Esophagus muscularis mucosa (tissue), 4 donors: ENCODE results near the gene USF2. TPM values are rescaled to one million over a fixed set of nuclear protein-coding genes. Genes with fewer than 3 reads are reported as not detected.

Experiments
- DNase-seq: peaks from one replicate; pipeline ENCODE4 v3.0.0-alpha.2; 2017; ENCODE audit errors: extremely low spot score
- H3K27ac ChIP-seq, 4 donors: fragments of 200-600 bp; sonication (generic); replicated peaks in 1 of 4; 1 replicate in 3 of 4; 2 replicates in 1 of 4; pipeline ENCODE4 v1.5.1; 2016 to 2019; ENCODE audit warnings: mild to moderate bottlenecking in 1 of 4
- H3K27me3 ChIP-seq, 4 donors: fragments of 200-600 bp; sonication (generic); one replicate each; pipeline versions ENCODE4 v1.5.1 to v1.6.0; 2016 to 2019
- H3K36me3 ChIP-seq, 4 donors: fragments of 200-600 bp; sonication (generic); one replicate each; pipeline ENCODE4 v1.5.1; 2016 to 2019
- H3K4me1 ChIP-seq, 4 donors: fragments of 200-600 bp; sonication (generic); one replicate each; pipeline ENCODE4 v1.5.1; 2016 to 2019
- H3K4me3 ChIP-seq, 4 donors: fragments of 200-600 bp; sonication (generic); 1 replicate in 2 of 4; 2 replicates in 2 of 4; pipeline ENCODE4 v1.5.1; 2016 to 2019; ENCODE audit warnings: mild to moderate bottlenecking in 4 of 4, moderate library complexity in 1 of 4
- H3K9me3 ChIP-seq, 4 donors: fragments of 200-600 bp; sonication (generic); 1 replicate in 3 of 4; 2 replicates in 1 of 4; pipeline ENCODE4 v1.5.1; 2016 to 2019
- CTCF ChIP-seq, 3 experiments: fragments of 200-600 bp in 2 of 3; fragments of 450-650 bp in 1 of 3; sonication (generic) in 2 of 3; IDR thresholded peaks; one replicate each; pipeline ENCODE4 v1.5.1; 2017 to 2019; ENCODE audit warnings: antibody characterized with exemption in 3 of 3, mild to moderate bottlenecking in 2 of 3, moderate library complexity in 1 of 3
- EP300 ChIP-seq: sonication (generic); formaldehyde crosslinking; IDR thresholded peaks from one replicate; pipeline ENCODE4 v1.6.1; 2017; ENCODE audit warnings: antibody characterized with exemption
- POLR2A ChIP-seq: fragments of 450-650 bp; IDR thresholded peaks from one replicate; pipeline ENCODE4 v1.6.1; 2017; ENCODE audit warnings: antibody characterized with exemption, moderate library complexity, mild to moderate bottlenecking, low read depth
- POLR2AphosphoS5 ChIP-seq, 2 donors: sonication (generic); formaldehyde crosslinking; IDR thresholded peaks; one replicate each; pipeline ENCODE4 v1.6.1; 2017; ENCODE audit warnings: antibody characterized with exemption in 2 of 2
- WGBS: methylation state at CpG from one replicate; pipeline ENCODE4 v1.1.5; 2018; 5-methylcytosine and 5-hydroxymethylcytosine counted together
- intact Hi-C: fragments of 100-400 bp; cut with DNase I; formaldehyde crosslinking; loops from one replicate; pipeline ENCODE4 v1.15.1; 2023
- total RNA-seq, 4 donors: library from RNA; depleted of rRNA; stranded (reverse); fragments of >200 nt; gene quantifications; one replicate each; pipeline versions ENCODE4 v1.1.0 to v1.2.1, GENCODE V29; 2016

The USF2 gene
- total RNA-seq, 4 donors from 2014 or later = 111 to 122 (median 116) TPM

GRCh38 chr19:35270381-35270811, 1.6 kb downstream of the USF2 start:
- intact Hi-C loops = loop anchor here (5.0 kb wide), 1 partner anchor 227 kb away; no protein-coding TSS in a partner anchor
- peaks cover 25 to 40% (median 34%) of the 10 kb centered on the region in 4 donors for H3K4me1 ChIP-seq
- TF ChIP-seq POLR2AphosphoS5 (IDR thresholded peaks at IDR 0.05) = no peak
- TF ChIP-seq CTCF (IDR thresholded peaks at IDR 0.05) = no peak
- TF ChIP-seq EP300 = no peak
- TF ChIP-seq POLR2A = no peak
- H3K27ac ChIP-seq = peak overlapping the region in 2 of 4 donors; percentile 94 to 97
- DNase-seq = no peak
- no peak overlapping the region for H3K4me3 ChIP-seq
- peaks cover 28 to 57% (median 53%) of the 10 kb centered on the region in 4 donors for H3K36me3 ChIP-seq
- 89% methylated on average over 13 of the region's 16 CpGs for WGBS
- H3K27me3 ChIP-seq = no peaks in the 10 kb centered on the region
- H3K9me3 ChIP-seq = no peaks in the 10 kb centered on the region

- WGBS = 89% methylated on average over 6 of the region's 7 CpGs
- intact Hi-C loops = loop anchor here (5.0 kb wide), 1 partner anchor 226 kb away; no protein-coding TSS in a partner anchor
These were observed 2.8 kb downstream of the USF2 start for GRCh38 chr19:35271546-35271945.

GRCh38 chr19:35272122-35272719, 3.5 kb downstream of the USF2 start:
- Histone ChIP-seq H3K27ac (no peak overlapping the region), H3K36me3 (peaks cover 43 to 72% (median 70%) of the 10 kb centered on the region in 4 donors), H3K4me1 (peaks cover 8 to 22% (median 16%) of the 10 kb centered on the region in 4 donors), H3K27me3 (no peaks in the 10 kb centered on the region), H3K4me3 (no peak overlapping the region), H3K9me3 (no peaks in the 10 kb centered on the region)
- TF ChIP-seq POLR2A (no peak), POLR2AphosphoS5 (IDR thresholded peaks at IDR 0.05) (no peak), EP300 (no peak), CTCF (IDR thresholded peaks at IDR 0.05) (no peak)
- no peak for DNase-seq
- 75% methylated on average over 16 of the region's 16 CpGs for WGBS
- intact Hi-C loops = loop anchor here (5.0 kb wide), 1 partner anchor 225 kb away; no protein-coding TSS in a partner anchor

More at GRCh38 chr19:35271546-35271945, 2.8 kb downstream of the USF2 start:
- no peak for DNase-seq
- TF ChIP-seq POLR2A (no peak), CTCF (IDR thresholded peaks at IDR 0.05) (no peak), EP300 (no peak), POLR2AphosphoS5 (IDR thresholded peaks at IDR 0.05) (no peak)
- no peak overlapping the region for H3K27ac ChIP-seq
- H3K4me1 ChIP-seq = peaks cover 13 to 29% (median 22%) of the 10 kb centered on the region in 4 donors
- H3K9me3 ChIP-seq = no peaks in the 10 kb centered on the region
- H3K4me3 ChIP-seq = no peak overlapping the region
- no peaks in the 10 kb centered on the region for H3K27me3 ChIP-seq
- peaks cover 38 to 66% (median 63%) of the 10 kb centered on the region in 4 donors for H3K36me3 ChIP-seq

GRCh38 chr19:35272954-35273649, 4.3 kb downstream of the USF2 start:
- Histone ChIP-seq H3K4me3 (no peak overlapping the region), H3K4me1 (peaks cover 8 to 20% (median 14%) of the 10 kb centered on the region in 4 donors), H3K9me3 (no peaks in the 10 kb centered on the region), H3K36me3 (peaks cover 49 to 81% (median 77%) of the 10 kb centered on the region in 4 donors), H3K27me3 (no peaks in the 10 kb centered on the region), H3K27ac (no peak overlapping the region)
- DNase-seq = no peak
- TF ChIP-seq EP300 (no peak), POLR2A (no peak), CTCF (IDR thresholded peaks at IDR 0.05) (no peak), POLR2AphosphoS5 (IDR thresholded peaks at IDR 0.05) (no peak)
- intact Hi-C loops = loop anchor here (5.0 kb wide), 1 partner anchor 224 kb away; no protein-coding TSS in a partner anchor
- WGBS = 83% methylated on average over 9 of the region's 10 CpGs
